Endodermal cell (in vitro differentiated cells): ENCODE results near the gene KCNH6. TPM values are rescaled to one million over a fixed set of nuclear protein-coding genes. Genes with fewer than 3 reads are reported as not detected.

Source experiments
- DNase-seq: peaks from one replicate; pipeline ENCODE4 v3.0.0-alpha.2; 2017
- H3K27ac ChIP-seq: 2 replicates; pipeline ENCODE4 v1.5.1; 2013; ENCODE audit warnings: mild to moderate bottlenecking, low read depth, low read length, moderate library complexity
- H3K27me3 ChIP-seq: 2 replicates; pipeline ENCODE4 v1.6.1; 2013; ENCODE audit warnings: mild to moderate bottlenecking, low read length, moderate library complexity; ENCODE audit not compliant: insufficient read depth, control insufficient read depth, poor library complexity, severe bottlenecking
- H3K36me3 ChIP-seq: 2 replicates; pipeline ENCODE4 v1.7.0; 2013; ENCODE audit warnings: mild to moderate bottlenecking, low read length, moderate library complexity; ENCODE audit not compliant: control insufficient read depth, insufficient read depth
- H3K4me1 ChIP-seq: one replicate; pipeline ENCODE4 v1.7.0; 2013; ENCODE audit warnings: low read length; ENCODE audit not compliant: control insufficient read depth, insufficient read depth
- H3K4me3 ChIP-seq: 2 replicates; pipeline ENCODE4 v1.5.1; 2013; ENCODE audit warnings: mild to moderate bottlenecking, low read length, moderate library complexity
- H3K9ac ChIP-seq: 2 replicates; pipeline ENCODE4 v1.6.1; 2013; ENCODE audit warnings: mild to moderate bottlenecking, low read length, moderate library complexity; ENCODE audit not compliant: poor library complexity, severe bottlenecking; ENCODE audit errors: extremely low read depth
- H3K9me3 ChIP-seq: 2 replicates; pipeline ENCODE4 v1.6.1; 2013; ENCODE audit warnings: mild to moderate bottlenecking, low read length, moderate library complexity; ENCODE audit not compliant: control insufficient read depth
- H3K27ac Mint-ChIP-seq: 2 replicates; pipeline ENCODE4 v1.8.0; 2020; ENCODE audit warnings: mixed read lengths
- H3K27me3 Mint-ChIP-seq: 2 replicates; pipeline ENCODE4 v1.8.0; 2021; ENCODE audit warnings: mild to moderate bottlenecking, mixed read lengths; ENCODE audit not compliant: insufficient read depth
- H3K36me3 Mint-ChIP-seq: 2 replicates; pipeline ENCODE4 v1.8.0; 2020; ENCODE audit warnings: low read depth, mixed read lengths
- H3K4me1 Mint-ChIP-seq: 2 replicates; pipeline ENCODE4 v1.8.0; 2020; ENCODE audit warnings: mixed read lengths
- H3K4me3 Mint-ChIP-seq: 2 replicates; pipeline ENCODE4 v1.8.0; 2020; ENCODE audit warnings: mild to moderate bottlenecking, moderate library complexity, mixed read lengths
- H3K9me3 Mint-ChIP-seq: 2 replicates; pipeline ENCODE4 v1.8.0; 2020; ENCODE audit warnings: mild to moderate bottlenecking, mixed read lengths
- CTCF ChIP-seq: fragments of 200-600 bp; sonication (generic); conservative IDR thresholded peaks from 2 replicates; pipeline ENCODE4 v1.5.0; 2021; ENCODE audit warnings: antibody characterized with exemption, mild to moderate bottlenecking
- WGBS, 2 experiments: methylation state at CpG; one replicate each; pipeline versions ENCODE4 v1.1.5 to v1.1.7; 2013; ENCODE audit warnings: missing lambda C conversion rate in 2 of 2, mixed read lengths in 1 of 2; ENCODE audit not compliant: insufficient coverage in 1 of 2, insufficient read length in 1 of 2; 5-methylcytosine and 5-hydroxymethylcytosine counted together
- total RNA-seq, 2 donors: library from RNA; stranded (reverse); fragmentation: NEBNext Ultra II Directional in 1 of 2; extraction: Animal tissue kit (Norgen Biotek cat#: 25700) in 1 of 2; gene quantifications; 2 replicates in 1 of 2; 3 replicates in 1 of 2; pipeline ENCODE4 v1.2.1, GENCODE V29; 2021

The KCNH6 gene
- total RNA-seq, 2 donors from 2014 or later = 0.79 to 0.95 TPM

GRCh38 chr17:63491413-63491812 is 31.7 kb upstream of the KCNH6 start:
- H3K27ac Mint-ChIP-seq = no peak overlapping the region
- WGBS, 2 experiments = 89 to 97% methylated on average over 7 to 8 of the region's 8 CpGs
- no peak for TF ChIP-seq CTCF
- DNase-seq = no peak
- H3K27me3 Mint-ChIP-seq = no peaks in the 10 kb centered on the region
- H3K4me3 Mint-ChIP-seq = no peak overlapping the region
- H3K9me3 ChIP-seq = no peaks in the 10 kb centered on the region
- H3K36me3 ChIP-seq = no peaks in the 10 kb centered on the region
- no peaks in the 10 kb centered on the region for H3K27me3 ChIP-seq
- no peaks in the 10 kb centered on the region for H3K9me3 Mint-ChIP-seq
- no peaks in the 10 kb centered on the region for H3K4me1 ChIP-seq
- no peak overlapping the region for H3K4me3 ChIP-seq
- no peak overlapping the region for H3K9ac ChIP-seq
- peaks cover 5% of the 10 kb centered on the region for H3K4me1 Mint-ChIP-seq
- no peak overlapping the region for H3K27ac ChIP-seq
- no peaks in the 10 kb centered on the region for H3K36me3 Mint-ChIP-seq

DNA sequence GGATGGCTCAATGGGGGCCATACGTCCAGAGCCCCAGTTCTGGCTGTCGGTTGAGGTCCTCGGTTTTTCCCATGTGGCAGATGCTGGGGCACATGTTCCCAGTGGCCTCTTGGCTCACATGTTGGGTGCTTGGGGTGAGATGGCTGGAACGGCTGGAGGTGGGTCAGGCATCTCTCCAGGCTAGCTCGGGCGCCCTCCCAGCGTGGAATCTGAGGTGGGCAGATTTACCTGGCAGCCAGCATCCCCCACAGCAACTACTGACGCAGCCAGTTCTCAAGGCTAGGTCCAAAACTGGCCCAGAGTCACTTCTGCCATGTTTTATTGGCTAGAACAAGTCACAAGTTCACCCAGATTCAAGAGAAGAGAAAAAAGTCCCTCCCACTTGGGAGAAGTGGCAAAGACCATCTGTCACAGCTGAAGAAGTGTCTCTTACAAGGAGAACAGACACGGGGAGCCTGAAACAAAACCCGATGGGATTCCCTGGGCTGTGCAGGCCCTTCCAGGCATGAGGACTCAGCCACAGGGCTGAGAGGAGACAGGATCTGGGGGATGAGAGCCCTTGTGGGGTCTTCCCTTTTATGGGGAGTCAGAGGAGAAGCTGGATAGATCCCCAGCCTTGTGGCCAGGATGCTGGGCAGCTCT is 31.1 kb upstream of the KCNH6 start:
- H3K4me3 Mint-ChIP-seq = no peak overlapping the region
- Histone ChIP-seq H3K9me3 (no peaks in the 10 kb centered on the region), H3K9ac (no peak overlapping the region), H3K4me1 (no peaks in the 10 kb centered on the region), H3K27ac (no peak overlapping the region), H3K27me3 (no peaks in the 10 kb centered on the region), H3K36me3 (no peaks in the 10 kb centered on the region), H3K4me3 (no peak overlapping the region)
- TF ChIP-seq CTCF = no peak
- peaks cover 5% of the 10 kb centered on the region for H3K4me1 Mint-ChIP-seq
- no peak overlapping the region for H3K27ac Mint-ChIP-seq
- 88 to 90% methylated on average over 10 of the region's 10 CpGs for WGBS, 2 experiments
- H3K27me3 Mint-ChIP-seq = no peaks in the 10 kb centered on the region
- peak; percentile 42 for DNase-seq
- no peaks in the 10 kb centered on the region for H3K36me3 Mint-ChIP-seq
- no peaks in the 10 kb centered on the region for H3K9me3 Mint-ChIP-seq

- H3K4me3 ChIP-seq = no peak overlapping the region
- Mint-ChIP-seq H3K4me1 (peaks cover 2% of the 10 kb centered on the region), H3K9me3 (no peaks in the 10 kb centered on the region), H3K4me3 (no peak overlapping the region), H3K27ac (no peak overlapping the region), H3K27me3 (no peaks in the 10 kb centered on the region), H3K36me3 (no peaks in the 10 kb centered on the region)
- TF ChIP-seq CTCF = no peak
- no peak overlapping the region for H3K9ac ChIP-seq
- no peaks in the 10 kb centered on the region for H3K9me3 ChIP-seq
- no peaks in the 10 kb centered on the region for H3K27me3 ChIP-seq
- no peaks in the 10 kb centered on the region for H3K36me3 ChIP-seq
- DNase-seq = no peak
- peaks cover 2% of the 10 kb centered on the region for H3K4me1 ChIP-seq
- H3K27ac ChIP-seq = no peak overlapping the region
- 84 to 94% methylated on average over 4 to 6 of the region's 6 CpGs for WGBS, 2 experiments
Observed at GRCh38 chr17:63492940-63493339, 30.2 kb upstream of the KCNH6 start.
